Transverse colon (tissue), 4 donors: ENCODE measurements around the gene NXPH4. TPM values are rescaled to one million over a fixed set of nuclear protein-coding genes. Genes with fewer than 3 reads are reported as not detected.

Source experiments
- DNase-seq: peaks from one replicate; pipeline ENCODE4 v3.0.0-alpha.2; 2019
- H3K27ac ChIP-seq, 4 donors: fragments of 200-600 bp; sonication (generic); 2 replicates each; pipeline ENCODE4 v1.5.1; 2016 to 2018; ENCODE audit warnings: inconsistent platforms in 4 of 4
- H3K27me3 ChIP-seq: fragments of 200-600 bp; sonication (generic); 2 replicates; pipeline ENCODE4 v1.5.1; 2017; ENCODE audit warnings: inconsistent platforms
- H3K36me3 ChIP-seq, 4 donors: fragments of 200-600 bp; sonication (generic); 2 replicates each; pipeline ENCODE4 v1.5.1; 2017 to 2019; ENCODE audit warnings: inconsistent platforms in 4 of 4
- H3K4me1 ChIP-seq, 4 donors: fragments of 200-600 bp; sonication (generic); 2 replicates each; pipeline ENCODE4 v1.5.1; 2017 to 2020; ENCODE audit warnings: inconsistent platforms in 4 of 4
- H3K4me3 ChIP-seq, 4 donors: fragments of 200-600 bp; sonication (generic); 1 replicate in 1 of 4; 2 replicates in 3 of 4; pipeline versions ENCODE4 v1.5.1 to v1.6.1; 2017 to 2019; ENCODE audit warnings: inconsistent platforms in 4 of 4
- H3K9me3 ChIP-seq, 2 donors: fragments of 200-600 bp; sonication (generic); 2 replicates each; pipeline ENCODE4 v1.5.1; 2017 to 2019; ENCODE audit warnings: inconsistent platforms in 2 of 2
- CTCF ChIP-seq, 5 experiments: fragments of 200-600 bp in 3 of 5; fragments of 450-650 bp in 2 of 5; sonication (generic) in 3 of 5; IDR thresholded peaks; 1 replicate in 2 of 5; 2 replicates in 3 of 5; pipeline ENCODE4 v1.5.1; 2016 to 2017; ENCODE audit warnings: antibody characterized with exemption in 5 of 5, inconsistent platforms in 3 of 5, mild to moderate bottlenecking in 2 of 5, moderate library complexity in 1 of 5
- EP300 ChIP-seq: sonication (generic); formaldehyde crosslinking; IDR thresholded peaks from one replicate; pipeline ENCODE4 v1.6.1; 2017; ENCODE audit warnings: antibody characterized with exemption, low read depth
- POLR2A ChIP-seq: fragments of 450-650 bp; IDR thresholded peaks from one replicate; pipeline ENCODE4 v1.6.1; 2016; ENCODE audit warnings: antibody characterized with exemption, mild to moderate bottlenecking, moderate library complexity
- POLR2AphosphoS5 ChIP-seq, 3 donors: sonication (generic); formaldehyde crosslinking; IDR thresholded peaks; one replicate each; pipeline ENCODE4 v1.6.1; 2016; ENCODE audit warnings: antibody characterized with exemption in 3 of 3
- WGBS, 2 donors: methylation state at CpG; one replicate each; pipeline ENCODE4 v1.1.5; 2018; ENCODE audit warnings: low coverage in 1 of 2; 5-methylcytosine and 5-hydroxymethylcytosine counted together
- in situ Hi-C, 4 donors: fragments of 200-750 bp; cut with MboI; loops; one replicate each; pipeline versions ENCODE4 v1.15.0 to v1.15.1; 2017; ENCODE audit warnings: low sequenced_read_pairs in 3 of 4, low pct_ligation_motif_present in 1 of 4, low pct_unique_long_range_greater_than_20kb in 1 of 4
- intact Hi-C: fragments of 100-400 bp; cut with DNase I; formaldehyde crosslinking; loops from one replicate; pipeline ENCODE4 v1.15.1; 2023; ENCODE audit warnings: low total_unique reads
- total RNA-seq, 4 donors: library from RNA; depleted of rRNA; stranded (reverse); fragments of >200 nt; gene quantifications; one replicate each; pipeline ENCODE4 v1.1.0, GENCODE V29; 2016

NXPH4 gene
- total RNA-seq, 4 donors from 2014 or later = not detected

GRCh38 chr12:57185906-57186508 lies 30.6 kb upstream of the NXPH4 start:
- WGBS, 2 donors = 87% methylated on average over 12 of the region's 12 CpGs; no CpG with 5 or more reads in 1 of the 2 donors
- H3K4me1 ChIP-seq = no peaks in the 10 kb centered on the region
- no peak overlapping the region for H3K4me3 ChIP-seq
- intact Hi-C loops (loop anchor here (10.0 kb wide), 1 partner anchor 181 kb away; the partner anchor contains the start of gene ZBTB39), in situ Hi-C loops (loop anchor here in 1 of 4 donors (25.0 kb wide), 1 partner anchor 424 kb away; the partner anchor contains the start of genes HSD17B6 and PRIM1)
- H3K36me3 ChIP-seq = peaks cover 0 to 20% (median 7%) of the 10 kb centered on the region in 4 donors
- no peak for TF ChIP-seq POLR2A
- TF ChIP-seq POLR2AphosphoS5 (IDR thresholded peaks at IDR 0.05) = no peak
- no peaks in the 10 kb centered on the region for H3K9me3 ChIP-seq
- H3K27me3 ChIP-seq = no peaks in the 10 kb centered on the region
- no peak for DNase-seq
- H3K27ac ChIP-seq = no peak overlapping the region

GRCh38 chr12:57187222-57188089 lies 29.1 kb upstream of the NXPH4 start:
- intact Hi-C loops (loop anchor here (10.0 kb wide), 1 partner anchor 183 kb away; the partner anchor contains the start of gene ZBTB39), in situ Hi-C loops (loop anchor here in 1 of 4 donors (25.0 kb wide), 1 partner anchor 425 kb away; the partner anchor contains the start of genes HSD17B6 and PRIM1)
- H3K4me3 ChIP-seq = no peak overlapping the region
- no peaks in the 10 kb centered on the region for H3K4me1 ChIP-seq
- H3K27ac ChIP-seq = no peak overlapping the region
- TF ChIP-seq CTCF (IDR thresholded peaks at IDR 0.05) = no peak
- H3K9me3 ChIP-seq = no peaks in the 10 kb centered on the region
- peaks cover 0 to 20% (median 10%) of the 10 kb centered on the region in 4 donors for H3K36me3 ChIP-seq
- no peak for DNase-seq
- H3K27me3 ChIP-seq = no peaks in the 10 kb centered on the region
- 72 to 73% methylated on average over 2 to 21 of the region's 21 CpGs for WGBS, 2 donors

DNA sequence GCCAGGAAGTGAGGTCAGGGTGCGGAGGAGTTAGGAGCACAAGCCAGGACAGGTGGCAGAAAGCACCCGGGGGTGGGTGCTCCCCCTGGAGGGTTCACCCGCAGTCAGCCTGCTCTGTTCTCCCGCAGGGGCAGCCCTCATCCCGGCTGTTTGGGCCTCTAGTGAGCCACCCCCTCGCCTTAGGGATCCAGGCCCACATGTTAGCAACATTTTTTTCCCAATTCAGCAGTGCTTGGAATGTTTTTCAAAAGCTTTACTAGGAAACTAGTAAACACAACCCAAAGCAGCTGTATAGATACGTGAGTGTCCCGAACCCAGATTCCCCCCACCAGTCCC lies 28.5 kb upstream of the NXPH4 start:
- intact Hi-C loops = loop anchor here (10.0 kb wide), 1 partner anchor 183 kb away; the partner anchor contains the start of gene ZBTB39
- DNase-seq = no peak
- Histone ChIP-seq H3K4me3 (no peak overlapping the region), H3K27me3 (no peaks in the 10 kb centered on the region), H3K4me1 (no peaks in the 10 kb centered on the region), H3K27ac (no peak overlapping the region), H3K9me3 (no peaks in the 10 kb centered on the region), H3K36me3 (peaks cover 0 to 25% (median 12%) of the 10 kb centered on the region in 4 donors)
- WGBS, 2 donors = 80% methylated on average over 8 of the region's 8 CpGs; no CpG with 5 or more reads in 1 of the 2 donors
- in situ Hi-C loops = loop anchor here in 1 of 4 donors (25.0 kb wide), 1 partner anchor 426 kb away; the partner anchor contains the start of genes HSD17B6 and PRIM1
- no peak for TF ChIP-seq POLR2AphosphoS5 (IDR thresholded peaks at IDR 0.05)
- TF ChIP-seq CTCF (IDR thresholded peaks at IDR 0.05) = no peak
- TF ChIP-seq EP300 = no peak

- H3K4me1 ChIP-seq = no peaks in the 10 kb centered on the region
- 84% methylated on average over 6 of the region's 6 CpGs; no CpG with 5 or more reads in 1 of the 2 donors for WGBS, 2 donors
Measured at GRCh38 chr12:57190037-57190436, 26.6 kb upstream of the NXPH4 start.

More at GRCh38 chr12:57190037-57190436, 26.6 kb upstream of the NXPH4 start:
- no peaks in the 10 kb centered on the region for H3K27me3 ChIP-seq
- H3K36me3 ChIP-seq = peaks cover 0 to 32% (median 14%) of the 10 kb centered on the region in 4 donors
- no peak overlapping the region for H3K27ac ChIP-seq
- H3K4me3 ChIP-seq = no peak overlapping the region
- intact Hi-C loops (no loop called here), in situ Hi-C loops (loop anchor here in 1 of 4 donors (25.0 kb wide), 1 partner anchor 428 kb away; the partner anchor contains the start of genes HSD17B6 and PRIM1)
- no peaks in the 10 kb centered on the region for H3K9me3 ChIP-seq
- TF ChIP-seq POLR2A (no peak), CTCF (IDR thresholded peaks at IDR 0.05) (no peak), EP300 (no peak), POLR2AphosphoS5 (IDR thresholded peaks at IDR 0.05) (no peak)
- no peak for DNase-seq
